ENCODE data around the gene SLC12A9.

SLC12A9 gene

DNA sequence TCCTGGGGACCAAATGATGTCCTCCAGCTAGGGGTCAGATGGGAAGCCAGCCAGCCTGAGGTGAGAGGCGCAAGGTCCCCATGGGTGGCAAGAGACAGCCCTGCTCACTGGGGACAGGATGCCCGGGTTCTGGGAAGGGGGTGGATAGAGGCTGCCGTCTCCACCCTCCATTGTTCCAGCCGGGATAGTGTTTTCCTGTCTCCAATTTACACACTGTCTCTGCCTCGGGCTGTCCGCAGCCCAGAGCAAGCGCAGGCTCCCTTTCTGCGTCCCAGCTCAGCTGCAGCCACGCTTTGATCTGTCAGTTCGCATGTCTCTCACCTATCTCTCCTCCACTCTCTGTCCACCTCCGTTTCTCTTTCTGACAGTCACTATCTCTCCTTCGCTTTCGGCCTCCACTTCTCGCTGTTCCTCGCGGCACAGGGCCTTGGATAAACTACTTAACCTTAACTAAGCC is 27.3 kb upstream of the SLC12A9 start (continued):
- TF ChIP-seq, protein P1, sequence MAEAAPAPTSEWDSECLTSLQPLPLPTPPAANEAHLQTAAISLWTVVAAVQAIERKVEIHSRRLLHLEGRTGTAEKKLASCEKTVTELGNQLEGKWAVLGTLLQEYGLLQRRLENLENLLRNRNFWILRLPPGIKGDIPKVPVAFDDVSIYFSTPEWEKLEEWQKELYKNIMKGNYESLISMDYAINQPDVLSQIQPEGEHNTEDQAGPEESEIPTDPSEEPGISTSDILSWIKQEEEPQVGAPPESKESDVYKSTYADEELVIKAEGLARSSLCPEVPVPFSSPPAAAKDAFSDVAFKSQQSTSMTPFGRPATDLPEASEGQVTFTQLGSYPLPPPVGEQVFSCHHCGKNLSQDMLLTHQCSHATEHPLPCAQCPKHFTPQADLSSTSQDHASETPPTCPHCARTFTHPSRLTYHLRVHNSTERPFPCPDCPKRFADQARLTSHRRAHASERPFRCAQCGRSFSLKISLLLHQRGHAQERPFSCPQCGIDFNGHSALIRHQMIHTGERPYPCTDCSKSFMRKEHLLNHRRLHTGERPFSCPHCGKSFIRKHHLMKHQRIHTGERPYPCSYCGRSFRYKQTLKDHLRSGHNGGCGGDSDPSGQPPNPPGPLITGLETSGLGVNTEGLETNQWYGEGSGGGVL (tag by site-specific recombination; IDR thresholded peaks at IDR 0.05) = 0 out of 2 replicates have a peak, but pooled peaks have one; percentile 1
- TF ChIP-seq, protein P2, sequence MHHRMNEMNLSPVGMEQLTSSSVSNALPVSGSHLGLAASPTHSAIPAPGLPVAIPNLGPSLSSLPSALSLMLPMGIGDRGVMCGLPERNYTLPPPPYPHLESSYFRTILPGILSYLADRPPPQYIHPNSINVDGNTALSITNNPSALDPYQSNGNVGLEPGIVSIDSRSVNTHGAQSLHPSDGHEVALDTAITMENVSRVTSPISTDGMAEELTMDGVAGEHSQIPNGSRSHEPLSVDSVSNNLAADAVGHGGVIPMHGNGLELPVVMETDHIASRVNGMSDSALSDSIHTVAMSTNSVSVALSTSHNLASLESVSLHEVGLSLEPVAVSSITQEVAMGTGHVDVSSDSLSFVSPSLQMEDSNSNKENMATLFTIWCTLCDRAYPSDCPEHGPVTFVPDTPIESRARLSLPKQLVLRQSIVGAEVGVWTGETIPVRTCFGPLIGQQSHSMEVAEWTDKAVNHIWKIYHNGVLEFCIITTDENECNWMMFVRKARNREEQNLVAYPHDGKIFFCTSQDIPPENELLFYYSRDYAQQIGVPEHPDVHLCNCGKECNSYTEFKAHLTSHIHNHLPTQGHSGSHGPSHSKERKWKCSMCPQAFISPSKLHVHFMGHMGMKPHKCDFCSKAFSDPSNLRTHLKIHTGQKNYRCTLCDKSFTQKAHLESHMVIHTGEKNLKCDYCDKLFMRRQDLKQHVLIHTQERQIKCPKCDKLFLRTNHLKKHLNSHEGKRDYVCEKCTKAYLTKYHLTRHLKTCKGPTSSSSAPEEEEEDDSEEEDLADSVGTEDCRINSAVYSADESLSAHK (tag by site-specific recombination; IDR thresholded peaks at IDR 0.05) = no peak

DNA sequence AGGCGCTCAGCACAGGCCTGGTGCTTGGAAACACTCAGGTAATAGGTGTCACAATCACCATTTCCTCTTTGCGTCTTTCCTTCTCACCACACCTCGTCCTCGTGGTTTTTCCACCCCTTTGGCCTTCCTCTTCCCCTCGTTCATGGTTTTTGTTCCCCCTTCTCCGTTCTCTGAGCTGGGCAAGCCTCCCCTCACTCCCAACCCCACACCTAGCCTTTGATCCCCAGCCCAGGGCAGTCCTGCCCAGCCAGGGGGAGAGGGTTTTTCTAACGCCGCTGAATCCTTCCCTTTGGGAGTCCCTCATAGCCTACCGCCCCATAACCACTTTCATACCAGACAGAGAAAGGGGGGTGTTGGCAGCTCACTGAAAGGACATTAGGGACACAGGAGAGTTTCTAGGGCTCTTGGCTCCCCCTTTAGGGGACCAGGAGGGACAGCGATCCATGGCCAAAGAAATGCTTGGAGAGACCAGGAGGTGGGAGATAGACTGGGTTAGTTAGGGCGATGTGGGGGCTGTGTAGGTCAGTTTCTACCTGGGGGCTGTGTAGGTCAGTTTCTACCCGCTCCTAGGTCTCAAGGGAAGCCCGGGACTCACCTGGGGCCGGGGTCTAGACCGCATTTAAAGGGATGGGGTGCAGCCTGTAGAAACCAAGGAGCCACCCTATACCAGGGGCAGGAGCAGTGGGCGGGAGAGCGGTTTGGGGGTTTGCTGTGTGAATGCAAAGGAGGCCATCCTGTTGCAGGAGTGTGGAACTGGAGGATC is 26.6 kb upstream of the SLC12A9 start:
- Histone ChIP-seq H3K4me1 (ENCODE audit: control insufficient read depth, insufficient read depth, low read length) (no peaks in the 10 kb centered on the region), H3K4me3 (ENCODE audit: low read depth, low read length) (peak overlapping the region; percentile 82), H3K27ac (ENCODE audit: extremely low read depth, low read depth, low read length) (no peak overlapping the region), H3K9me3 (ENCODE audit: control insufficient read depth, insufficient read depth, low read depth, low read length) (no peaks in the 10 kb centered on the region), H3K36me3 (ENCODE audit: control insufficient read depth in 2 of 2, insufficient read depth in 1 of 2, low read length in 2 of 2) (peaks cover 13 to 33% of the 10 kb centered on the region in 2 experiments; a peak in 2 of 3 replicates)
- ChIA-PET POLR2A (interaction anchor here (0.6 to 1.5 kb wide), 2 partner anchors 22 kb away, joined by 3 to 6 read pairs; no protein-coding TSS in a partner anchor), CTCF (interaction anchor here (0.6 to 1.4 kb wide), 5 partner anchors 8 to 119 kb away, joined by 3 to 5 read pairs (median 3); no protein-coding TSS in a partner anchor)
- TF ChIP-seq ZNF37A (tag by site-specific recombination; IDR thresholded peaks at IDR 0.05) = no peak
- TF ChIP-seq, protein P3, sequence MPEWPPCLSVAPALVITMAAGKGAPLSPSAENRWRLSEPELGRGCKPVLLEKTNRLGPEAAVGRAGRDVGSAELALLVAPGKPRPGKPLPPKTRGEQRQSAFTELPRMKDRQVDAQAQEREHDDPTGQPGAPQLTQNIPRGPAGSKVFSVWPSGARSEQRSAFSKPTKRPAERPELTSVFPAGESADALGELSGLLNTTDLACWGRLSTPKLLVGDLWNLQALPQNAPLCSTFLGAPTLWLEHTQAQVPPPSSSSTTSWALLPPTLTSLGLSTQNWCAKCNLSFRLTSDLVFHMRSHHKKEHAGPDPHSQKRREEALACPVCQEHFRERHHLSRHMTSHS (tag by site-specific recombination; IDR thresholded peaks at IDR 0.05) = no peak
- TF ChIP-seq, protein P4, sequence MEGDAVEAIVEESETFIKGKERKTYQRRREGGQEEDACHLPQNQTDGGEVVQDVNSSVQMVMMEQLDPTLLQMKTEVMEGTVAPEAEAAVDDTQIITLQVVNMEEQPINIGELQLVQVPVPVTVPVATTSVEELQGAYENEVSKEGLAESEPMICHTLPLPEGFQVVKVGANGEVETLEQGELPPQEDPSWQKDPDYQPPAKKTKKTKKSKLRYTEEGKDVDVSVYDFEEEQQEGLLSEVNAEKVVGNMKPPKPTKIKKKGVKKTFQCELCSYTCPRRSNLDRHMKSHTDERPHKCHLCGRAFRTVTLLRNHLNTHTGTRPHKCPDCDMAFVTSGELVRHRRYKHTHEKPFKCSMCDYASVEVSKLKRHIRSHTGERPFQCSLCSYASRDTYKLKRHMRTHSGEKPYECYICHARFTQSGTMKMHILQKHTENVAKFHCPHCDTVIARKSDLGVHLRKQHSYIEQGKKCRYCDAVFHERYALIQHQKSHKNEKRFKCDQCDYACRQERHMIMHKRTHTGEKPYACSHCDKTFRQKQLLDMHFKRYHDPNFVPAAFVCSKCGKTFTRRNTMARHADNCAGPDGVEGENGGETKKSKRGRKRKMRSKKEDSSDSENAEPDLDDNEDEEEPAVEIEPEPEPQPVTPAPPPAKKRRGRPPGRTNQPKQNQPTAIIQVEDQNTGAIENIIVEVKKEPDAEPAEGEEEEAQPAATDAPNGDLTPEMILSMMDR (tag by site-specific recombination; IDR thresholded peaks at IDR 0.05) = peak; percentile 57; the same call in 1 of the 2 replicates
- peak; percentile 29; the same call in 1 of the 2 replicates for TF ChIP-seq ZFHX2 (tag by site-specific recombination; conservative IDR thresholded peaks at IDR 0.05)
- TF ChIP-seq, protein P2 (tag by site-specific recombination; IDR thresholded peaks at IDR 0.05) = peak; percentile 75
- no peak for TF ChIP-seq ZNF571 (tag by site-specific recombination; IDR thresholded peaks at IDR 0.05)
- TF ChIP-seq ZBTB17 (tag by site-specific recombination; IDR thresholded peaks at IDR 0.05) = 0 out of 2 replicates have a peak, but pooled peaks have one; percentile 9
- TF ChIP-seq ZBTB48 (tag by site-specific recombination; IDR thresholded peaks at IDR 0.05) = peak; percentile 72; the same call in 1 of the 2 replicates
- peak; percentile 26; the same call in 1 of the 2 replicates for TF ChIP-seq EGR2 (tag by site-specific recombination; IDR thresholded peaks at IDR 0.05; ENCODE audit: low read depth)
- TF ChIP-seq, protein P5, sequence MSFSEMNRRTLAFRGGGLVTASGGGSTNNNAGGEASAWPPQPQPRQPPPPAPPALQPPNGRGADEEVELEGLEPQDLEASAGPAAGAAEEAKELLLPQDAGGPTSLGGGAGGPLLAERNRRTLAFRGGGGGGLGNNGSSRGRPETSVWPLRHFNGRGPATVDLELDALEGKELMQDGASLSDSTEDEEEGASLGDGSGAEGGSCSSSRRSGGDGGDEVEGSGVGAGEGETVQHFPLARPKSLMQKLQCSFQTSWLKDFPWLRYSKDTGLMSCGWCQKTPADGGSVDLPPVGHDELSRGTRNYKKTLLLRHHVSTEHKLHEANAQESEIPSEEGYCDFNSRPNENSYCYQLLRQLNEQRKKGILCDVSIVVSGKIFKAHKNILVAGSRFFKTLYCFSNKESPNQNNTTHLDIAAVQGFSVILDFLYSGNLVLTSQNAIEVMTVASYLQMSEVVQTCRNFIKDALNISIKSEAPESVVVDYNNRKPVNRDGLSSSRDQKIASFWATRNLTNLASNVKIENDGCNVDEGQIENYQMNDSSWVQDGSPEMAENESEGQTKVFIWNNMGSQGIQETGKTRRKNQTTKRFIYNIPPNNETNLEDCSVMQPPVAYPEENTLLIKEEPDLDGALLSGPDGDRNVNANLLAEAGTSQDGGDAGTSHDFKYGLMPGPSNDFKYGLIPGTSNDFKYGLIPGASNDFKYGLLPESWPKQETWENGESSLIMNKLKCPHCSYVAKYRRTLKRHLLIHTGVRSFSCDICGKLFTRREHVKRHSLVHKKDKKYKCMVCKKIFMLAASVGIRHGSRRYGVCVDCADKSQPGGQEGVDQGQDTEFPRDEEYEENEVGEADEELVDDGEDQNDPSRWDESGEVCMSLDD (tag by site-specific recombination; IDR thresholded peaks at IDR 0.05) = 0 out of 2 replicates have a peak, but pooled peaks have one; percentile 18
